ENCODE data around the gene ABR.

ABR gene

GRCh38 chr17:1036171-1036844, 143.5 kb downstream of the ABR start:
- DNase-seq (ENCODE audit: extremely low read depth in 1 of 2, low read depth in 1 of 2) = no peak

DNA sequence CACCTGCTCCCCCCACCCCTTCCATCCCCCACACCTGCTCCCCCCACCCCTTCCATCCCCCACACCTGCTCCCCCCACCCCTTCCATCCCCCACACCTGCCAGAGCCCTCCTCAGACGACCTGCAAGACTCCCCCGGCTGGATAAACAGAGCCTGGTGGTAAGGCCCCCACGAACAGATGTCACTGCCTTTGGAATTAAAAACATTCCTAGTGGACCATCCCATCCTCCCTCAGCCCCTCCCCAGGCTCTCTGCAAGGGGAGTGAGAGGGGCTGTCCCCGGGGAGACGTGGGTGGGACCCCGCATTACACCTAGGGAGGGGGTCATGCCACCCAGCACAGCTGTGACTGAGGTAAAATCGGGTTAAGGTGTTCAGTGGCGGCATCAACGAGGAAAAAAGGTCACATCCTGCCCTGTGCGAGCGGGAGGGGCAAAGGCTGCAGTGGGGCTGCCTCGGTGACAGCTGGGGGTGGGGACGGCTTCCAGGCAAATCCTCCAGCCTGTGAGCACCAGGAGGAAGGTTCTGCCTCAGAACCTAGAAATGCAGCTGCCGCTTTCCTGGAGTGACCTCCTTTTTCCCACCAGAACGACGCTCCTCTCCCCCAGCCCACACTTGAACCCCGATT, 144.1 kb downstream of the ABR start:
- no peak for DNase-seq (ENCODE audit: extremely low read depth in 1 of 2, low read depth in 1 of 2)

DNA sequence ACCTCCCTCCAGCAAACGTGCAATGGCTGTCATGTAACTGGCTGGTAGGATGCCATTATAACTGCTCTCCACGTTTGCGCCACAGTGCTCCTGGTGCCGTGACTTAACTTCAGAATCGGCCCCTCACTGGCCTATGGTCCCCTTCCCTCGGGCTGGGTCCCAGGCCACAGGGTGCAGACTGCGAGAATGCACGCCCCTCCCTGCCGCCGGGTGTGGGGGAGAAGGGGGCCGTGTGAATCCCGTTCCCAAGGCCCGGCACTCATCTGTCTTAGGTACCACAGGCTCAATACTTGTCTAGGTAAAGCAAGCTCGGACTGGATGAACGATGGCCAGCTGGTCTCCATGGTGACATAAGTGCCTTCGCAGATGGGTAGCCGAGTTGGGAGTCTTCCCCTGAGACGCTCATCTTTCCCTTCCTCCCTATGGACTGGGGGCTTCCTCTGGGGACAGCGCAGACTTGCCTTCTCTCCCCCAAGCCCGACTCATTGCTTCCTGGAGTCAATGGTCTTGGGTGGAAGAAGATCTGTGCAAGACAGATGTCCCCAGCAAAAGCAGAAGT, 145.1 kb downstream of the ABR start:
- DNase-seq (ENCODE audit: extremely low read depth in 1 of 2, low read depth in 1 of 2) = no peak

GRCh38 chr17:1033503-1033902, 146.3 kb downstream of the ABR start:
- no peak for DNase-seq (ENCODE audit: extremely low read depth in 1 of 2, low read depth in 1 of 2)

GRCh38 chr17:1032391-1032790, 147.4 kb downstream of the ABR start:
- no peak for DNase-seq (ENCODE audit: extremely low read depth in 1 of 2, low read depth in 1 of 2)

- DNase-seq (ENCODE audit: extremely low read depth in 1 of 2, low read depth in 1 of 2) = no peak
Measured at GRCh38 chr17:1031711-1032110, 148.1 kb downstream of the ABR start.

GRCh38 chr17:1030684-1031532, 148.9 kb downstream of the ABR start:
- no peak for DNase-seq (ENCODE audit: extremely low read depth in 1 of 2, low read depth in 1 of 2)

GRCh38 chr17:1029922-1030644, 149.7 kb downstream of the ABR start:
- DNase-seq (ENCODE audit: extremely low read depth in 1 of 2, low read depth in 1 of 2) = no peak

GRCh38 chr17:1029196-1029921, 150.4 kb downstream of the ABR start:
- DNase-seq (ENCODE audit: extremely low read depth in 1 of 2, low read depth in 1 of 2) = no peak

DNA sequence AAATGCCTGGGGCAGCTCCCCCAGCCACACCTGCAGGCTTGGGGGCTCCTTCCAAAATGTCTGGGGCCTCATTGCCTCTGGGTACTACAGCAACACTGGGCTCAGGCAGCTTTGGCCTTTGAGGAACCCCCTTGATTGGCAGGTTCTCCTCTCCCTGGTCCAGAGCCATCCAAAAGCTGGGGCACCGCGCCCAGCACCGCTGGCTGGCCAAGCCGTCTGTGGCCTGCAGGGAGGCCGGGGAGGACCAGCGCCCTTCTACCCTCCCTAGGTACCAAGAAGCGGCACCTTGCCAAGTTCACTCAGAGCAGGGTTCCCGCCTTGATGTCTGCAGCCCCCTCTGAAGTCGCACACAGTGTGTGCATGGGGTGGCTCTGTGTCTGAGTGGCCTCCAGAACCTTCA, 152.7 kb downstream of the ABR start:
- DNase-seq (ENCODE audit: extremely low read depth in 1 of 2, low read depth in 1 of 2) = no peak

GRCh38 chr17:1026599-1026975, 153.2 kb downstream of the ABR start:
- no peak for DNase-seq (ENCODE audit: extremely low read depth in 1 of 2, low read depth in 1 of 2)

DNA sequence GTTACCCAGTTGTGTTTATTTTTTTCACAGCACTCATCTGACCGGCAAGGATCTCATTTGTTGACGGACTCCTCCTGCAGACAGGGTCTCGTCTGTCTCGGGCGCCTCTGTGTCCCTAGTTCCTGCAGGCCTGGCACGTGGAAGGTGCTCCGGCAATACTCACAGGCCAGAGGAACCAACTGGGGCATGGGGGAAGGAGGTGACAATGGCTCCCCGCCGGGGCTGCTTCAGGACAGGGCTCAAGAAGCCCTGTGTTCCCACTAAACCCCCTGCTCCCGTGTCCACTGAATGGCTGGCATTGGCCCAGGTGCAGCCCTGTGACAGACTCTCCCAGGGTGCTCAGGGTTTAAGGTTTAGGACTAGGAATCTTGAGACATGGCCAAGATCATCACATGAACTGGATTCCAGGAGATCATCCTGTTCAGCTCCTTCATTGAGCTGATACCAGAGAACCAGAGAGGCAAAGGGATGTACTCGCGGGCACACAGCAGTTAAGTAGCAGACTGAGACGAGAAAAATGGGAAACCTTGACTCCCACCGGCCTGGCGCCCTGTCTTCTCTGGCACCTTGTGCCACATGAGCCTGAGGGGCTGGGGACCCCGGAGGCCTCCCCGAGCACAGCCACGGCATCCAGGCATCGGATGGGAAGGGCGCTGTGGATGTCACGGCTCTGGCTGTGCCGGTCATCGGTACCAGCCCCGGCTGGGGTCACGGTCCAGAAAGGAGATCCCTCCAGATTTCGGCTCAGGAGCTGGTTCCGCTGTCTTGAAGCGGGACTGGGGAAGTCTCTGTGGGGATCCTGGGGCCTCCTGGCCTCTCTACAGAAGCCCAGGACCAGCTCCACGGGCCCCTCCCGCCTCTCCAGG, 153.8 kb downstream of the ABR start:
- DNase-seq (ENCODE audit: extremely low read depth in 1 of 2, low read depth in 1 of 2) = no peak

- no peak for DNase-seq (ENCODE audit: extremely low read depth in 1 of 2, low read depth in 1 of 2)
Measured at GRCh38 chr17:1024076-1024475, 155.7 kb downstream of the ABR start.

DNA sequence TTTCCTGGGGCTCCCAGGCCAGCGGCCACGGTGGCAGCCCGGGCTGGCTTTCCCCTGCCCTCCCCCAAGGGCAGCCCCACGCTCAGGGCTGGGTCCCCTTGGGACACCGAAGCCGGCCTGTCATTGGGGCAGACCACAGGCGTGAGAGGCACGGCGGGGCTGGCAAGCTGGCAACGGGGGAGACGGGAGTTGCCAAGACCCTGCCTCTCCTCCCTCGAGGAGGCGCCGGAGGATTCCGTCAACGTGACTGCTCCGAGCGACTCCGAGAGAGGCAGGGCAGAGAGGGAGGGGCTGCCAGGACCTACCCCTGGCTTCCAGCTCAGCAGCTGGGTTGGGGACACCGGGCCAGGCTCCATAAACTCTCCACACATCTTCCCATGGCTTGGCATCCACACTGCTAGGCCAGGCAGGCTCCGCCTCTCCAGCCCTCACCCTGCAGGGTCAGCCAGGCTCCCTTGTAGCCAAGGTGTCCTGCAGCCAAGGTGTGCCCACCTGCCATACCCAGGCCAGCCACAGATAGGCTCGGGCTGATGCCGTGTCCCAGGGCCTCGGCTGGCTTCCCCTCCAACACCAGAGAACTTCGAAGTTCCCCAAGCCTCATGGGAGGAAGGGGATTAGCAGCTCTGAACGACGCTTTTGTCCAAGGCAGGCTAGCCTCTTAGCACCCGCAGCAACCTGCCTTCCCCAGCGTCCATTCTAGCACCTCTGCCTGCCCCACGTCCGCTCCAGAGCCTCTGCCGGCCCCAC, 157.3 kb downstream of the ABR start:
- DNase-seq (ENCODE audit: extremely low read depth in 1 of 2, low read depth in 1 of 2) = no peak

- DNase-seq (ENCODE audit: extremely low read depth in 1 of 2, low read depth in 1 of 2) = no peak
Measured at GRCh38 chr17:1021147-1021546, 158.6 kb downstream of the ABR start.

- DNase-seq (ENCODE audit: extremely low read depth in 1 of 2, low read depth in 1 of 2) = no peak
Measured at GRCh38 chr17:1019451-1019850, 160.3 kb downstream of the ABR start.

- no peak for DNase-seq (ENCODE audit: extremely low read depth in 1 of 2, low read depth in 1 of 2)
Measured at GRCh38 chr17:1018547-1018946, 161.2 kb downstream of the ABR start.

DNA sequence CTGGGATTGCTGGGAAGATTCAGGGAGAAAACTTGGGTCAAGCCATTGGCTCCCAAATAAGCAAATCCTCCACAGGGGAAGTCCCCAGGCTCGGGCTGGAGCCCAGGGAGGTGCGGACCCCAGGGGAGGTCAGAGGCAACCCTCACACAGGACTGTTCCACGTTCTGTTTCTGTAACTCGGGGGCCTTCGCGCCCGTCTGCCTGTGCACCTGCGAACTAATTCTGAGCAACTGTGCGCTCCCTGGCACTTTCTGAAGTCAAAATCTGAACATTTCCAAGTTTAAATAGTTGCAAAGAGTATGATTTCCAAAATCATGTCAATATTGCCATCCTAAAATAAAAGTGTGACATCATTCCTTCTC, 166.1 kb downstream of the ABR start:
- DNase-seq (ENCODE audit: extremely low read depth in 1 of 2, low read depth in 1 of 2) = no peak
